BLaER1 (cell line): ENCODE results near the gene TMC2.
A peak's percentile ranks its signal among the peaks of the same experiment; 100 is the strongest.

Source experiments
- H3K27ac ChIP-seq: shearing (Covaris generic); formaldehyde crosslinking; 2 replicates; pipeline ENCODE4 v1.8.1; 2022
- H3K27me3 ChIP-seq: shearing (Covaris generic); formaldehyde crosslinking; 2 replicates; pipeline ENCODE4 v1.8.1; 2022
- H3K36me3 ChIP-seq: shearing (Covaris generic); formaldehyde crosslinking; 2 replicates; pipeline ENCODE4 v1.8.1; 2022
- H3K4me1 ChIP-seq: shearing (Covaris generic); formaldehyde crosslinking; 2 replicates; pipeline ENCODE4 v1.8.1; 2022
- H3K4me2 ChIP-seq: shearing (Covaris generic); formaldehyde crosslinking; 2 replicates; pipeline ENCODE4 v1.8.1; 2022
- H3K4me3 ChIP-seq: shearing (Covaris generic); formaldehyde crosslinking; 2 replicates; pipeline ENCODE4 v1.8.1; 2022
- H3K9ac ChIP-seq: shearing (Covaris generic); formaldehyde crosslinking; 2 replicates; pipeline ENCODE4 v1.8.1; 2022
- H3K9me3 ChIP-seq: shearing (Covaris generic); formaldehyde crosslinking; 2 replicates; pipeline ENCODE4 v1.8.1; 2022
- H4K20me1 ChIP-seq: shearing (Covaris generic); formaldehyde crosslinking; 2 replicates; pipeline ENCODE4 v1.8.1; 2022
- Cebpa-rat ChIP-seq: shearing (Covaris generic); IDR thresholded peaks from 2 replicates; pipeline ENCODE4 v1.8.1; 2022

Gene TMC2

GRCh38 chr20:2643708-2644107 lies 107.3 kb downstream of the TMC2 start:
- Histone ChIP-seq H3K4me2 (no peak overlapping the region), H3K27ac (no peak overlapping the region), H3K4me1 (no peaks in the 10 kb centered on the region), H3K9me3 (no peaks in the 10 kb centered on the region), H3K9ac (no peak overlapping the region), H3K36me3 (peaks cover 10% of the 10 kb centered on the region), H3K27me3 (no peaks in the 10 kb centered on the region), H4K20me1 (no peaks in the 10 kb centered on the region), H3K4me3 (no peak overlapping the region)
- no peak for TF ChIP-seq Cebpa-rat

- H3K27me3 ChIP-seq, result no peaks in the 10 kb centered on the region
- peaks cover 41% of the 10 kb centered on the region for H3K36me3 ChIP-seq
- peaks cover 44% of the 10 kb centered on the region for H4K20me1 ChIP-seq
- no peaks in the 10 kb centered on the region for H3K9me3 ChIP-seq
- H3K4me1 ChIP-seq, result peaks cover 43% of the 10 kb centered on the region
- peak within 1 kb of the TSS; percentile 96 for H3K4me2 ChIP-seq
- TF ChIP-seq Cebpa-rat, result no peak
- H3K4me3 ChIP-seq, result peak within 1 kb of the TSS; percentile 99
- peak within 1 kb of the TSS; percentile 99 for H3K27ac ChIP-seq
- H3K9ac ChIP-seq, result peak within 1 kb of the TSS; percentile 99
Measured at GRCh38 chr20:2651772-2652723, 115.7 kb downstream of the TMC2 start, which contains the start of gene NOP56. Gene NOP56 (plus strand): TSS chr20:2652632. CDS start chr20:2652661, 29 bp downstream.

DNA sequence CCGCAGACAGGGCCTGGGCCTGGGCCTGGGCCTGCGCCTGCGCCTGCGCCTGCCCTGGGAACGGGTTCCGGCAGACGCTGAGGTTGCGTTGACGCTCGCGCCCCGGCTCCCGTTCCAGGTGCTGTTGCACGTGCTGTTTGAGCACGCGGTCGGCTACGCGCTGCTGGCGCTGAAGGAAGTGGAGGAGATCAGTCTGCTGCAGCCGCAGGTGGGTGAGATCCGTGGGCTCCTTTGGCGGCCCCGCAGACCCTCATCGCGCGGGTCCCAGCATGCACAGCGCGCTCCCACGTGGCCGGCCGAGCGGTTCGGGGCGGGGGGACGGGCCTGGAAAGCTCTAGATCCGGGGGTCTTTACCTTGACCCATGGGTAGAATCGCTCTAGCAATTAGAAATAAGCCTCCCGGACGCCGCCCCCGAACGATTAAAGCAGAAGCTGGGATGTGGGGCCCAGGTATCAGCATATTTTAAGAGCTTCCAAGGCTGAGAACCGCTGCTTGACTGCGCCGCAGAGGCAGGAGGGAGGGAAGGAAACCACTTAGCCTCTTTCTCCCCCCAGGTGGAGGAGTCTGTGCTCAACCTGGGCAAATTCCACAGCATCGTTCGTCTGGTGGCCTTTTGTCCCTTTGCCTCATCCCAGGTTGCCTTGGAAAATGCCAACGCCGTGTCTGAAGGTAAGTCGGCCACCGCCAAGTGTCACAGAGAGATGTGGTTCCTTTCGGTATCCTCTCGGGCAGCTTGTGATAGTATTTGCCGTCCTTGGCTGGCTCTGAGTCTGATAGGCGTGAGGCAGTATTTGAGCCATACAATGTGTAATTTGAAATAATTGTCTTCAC lies 116.6 kb downstream of the TMC2 start:
- Histone ChIP-seq H3K9ac (peak overlapping the region; percentile 99), H4K20me1 (peaks cover 53% of the 10 kb centered on the region), H3K27me3 (no peaks in the 10 kb centered on the region), H3K4me1 (peaks cover 52% of the 10 kb centered on the region), H3K36me3 (peaks cover 50% of the 10 kb centered on the region), H3K9me3 (no peaks in the 10 kb centered on the region), H3K27ac (peak overlapping the region; percentile 99), H3K4me2 (peak overlapping the region; percentile 96), H3K4me3 (peak overlapping the region; percentile 99)
- no peak for TF ChIP-seq Cebpa-rat

DNA sequence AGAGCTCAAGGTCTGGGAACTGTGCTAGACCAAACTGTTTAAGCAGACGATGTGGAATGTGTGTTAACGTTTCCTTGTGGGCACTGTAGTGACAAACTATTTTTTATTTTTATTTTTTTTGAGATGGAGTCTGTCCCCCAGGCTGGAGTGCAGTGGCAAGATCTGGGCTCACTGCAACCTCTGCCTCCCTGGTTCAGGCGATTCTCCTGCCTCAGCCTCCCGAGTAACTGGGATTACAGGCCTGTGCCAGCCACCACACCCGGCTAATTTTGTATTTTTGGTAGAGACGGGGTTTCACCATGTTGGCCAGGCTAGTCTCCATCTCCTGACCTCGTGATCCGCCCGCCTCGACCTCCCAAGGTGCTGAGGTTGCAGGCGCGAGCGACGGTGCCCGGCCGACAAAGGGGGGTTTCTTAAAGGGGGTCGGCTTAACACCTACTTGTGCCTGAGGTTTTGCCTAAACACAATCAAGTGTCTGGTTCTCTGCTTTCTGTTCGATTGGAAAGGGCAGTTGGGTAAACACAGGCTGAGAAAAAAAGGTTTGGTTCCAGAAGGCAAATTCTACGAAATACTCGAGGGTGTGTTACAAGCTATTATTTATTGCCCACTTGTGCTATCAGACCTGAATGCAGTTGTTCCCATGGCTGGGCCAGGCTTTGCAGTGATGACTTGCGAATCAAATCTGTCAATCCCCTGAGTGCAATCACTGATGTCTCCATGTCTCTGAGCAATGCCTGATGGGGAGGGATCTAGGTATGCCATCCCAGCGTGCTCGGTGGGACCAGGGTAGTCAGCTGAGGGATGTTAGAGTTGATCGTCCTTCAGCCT lies 117.4 kb downstream of the TMC2 start:
- no peaks in the 10 kb centered on the region for H3K27me3 ChIP-seq
- H3K9ac ChIP-seq, result peak overlapping the region; percentile 99
- peaks cover 61% of the 10 kb centered on the region for H4K20me1 ChIP-seq
- H3K36me3 ChIP-seq, result peaks cover 58% of the 10 kb centered on the region
- H3K4me1 ChIP-seq, result peaks cover 60% of the 10 kb centered on the region
- peak overlapping the region; percentile 99 for H3K27ac ChIP-seq
- TF ChIP-seq Cebpa-rat, result no peak
- H3K9me3 ChIP-seq, result no peaks in the 10 kb centered on the region
- peak overlapping the region; percentile 99 for H3K4me3 ChIP-seq
- H3K4me2 ChIP-seq, result peak overlapping the region; percentile 96

DNA sequence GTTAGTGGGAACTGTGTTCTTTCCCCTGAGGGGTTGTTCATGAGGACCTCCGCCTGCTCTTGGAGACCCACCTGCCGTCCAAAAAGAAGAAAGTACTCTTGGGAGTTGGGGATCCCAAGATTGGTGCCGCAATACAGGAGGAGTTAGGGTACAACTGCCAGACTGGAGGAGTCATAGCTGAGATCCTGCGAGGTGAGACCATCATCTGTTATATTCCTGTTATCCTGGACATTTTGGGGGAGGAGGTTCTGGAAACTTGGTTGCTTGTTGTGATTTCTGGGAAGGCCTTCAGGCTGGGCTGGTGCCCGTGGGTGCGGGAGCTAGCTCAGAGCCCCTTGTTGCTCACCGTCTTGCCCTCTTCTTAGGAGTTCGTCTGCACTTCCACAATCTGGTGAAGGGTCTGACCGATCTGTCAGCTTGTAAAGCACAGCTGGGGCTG lies 118.0 kb downstream of the TMC2 start:
- peaks cover 64% of the 10 kb centered on the region for H3K36me3 ChIP-seq
- no peaks in the 10 kb centered on the region for H3K9me3 ChIP-seq
- H3K4me1 ChIP-seq, result peaks cover 60% of the 10 kb centered on the region
- H4K20me1 ChIP-seq, result peaks cover 68% of the 10 kb centered on the region
- H3K9ac ChIP-seq, result peak overlapping the region; percentile 99
- 0 out of 2 replicates have a peak overlapping the region, but pooled peaks have one; percentile 99 for H3K27ac ChIP-seq
- peak overlapping the region; percentile 99 for H3K4me3 ChIP-seq
- no peak for TF ChIP-seq Cebpa-rat
- no peaks in the 10 kb centered on the region for H3K27me3 ChIP-seq
- H3K4me2 ChIP-seq, result peak overlapping the region; percentile 96

- no peaks in the 10 kb centered on the region for H3K27me3 ChIP-seq
- TF ChIP-seq Cebpa-rat, result no peak
- no peaks in the 10 kb centered on the region for H3K9me3 ChIP-seq
- peaks cover 60% of the 10 kb centered on the region for H3K4me1 ChIP-seq
- H3K36me3 ChIP-seq, result peaks cover 69% of the 10 kb centered on the region
- H4K20me1 ChIP-seq, result peaks cover 72% of the 10 kb centered on the region
- peak overlapping the region; percentile 96 for H3K4me2 ChIP-seq
- H3K4me3 ChIP-seq, result peak overlapping the region; percentile 99
- no peak overlapping the region for H3K27ac ChIP-seq
- H3K9ac ChIP-seq, result peak overlapping the region; percentile 99; the same call in 1 of the 2 replicates
Measured at GRCh38 chr20:2654831-2655230, 118.5 kb downstream of the TMC2 start.

- Histone ChIP-seq H3K4me3 (no peak overlapping the region), H3K9ac (peak overlapping the region; percentile 99; the same call in 1 of the 2 replicates), H3K36me3 (peaks cover 76% of the 10 kb centered on the region), H3K9me3 (no peaks in the 10 kb centered on the region), H3K4me2 (peak overlapping the region; percentile 96), H3K4me1 (peaks cover 59% of the 10 kb centered on the region), H3K27me3 (no peaks in the 10 kb centered on the region), H3K27ac (no peak overlapping the region), H4K20me1 (peaks cover 79% of the 10 kb centered on the region)
- TF ChIP-seq Cebpa-rat, result no peak
Measured at GRCh38 chr20:2655331-2656116, 119.2 kb downstream of the TMC2 start.

DNA sequence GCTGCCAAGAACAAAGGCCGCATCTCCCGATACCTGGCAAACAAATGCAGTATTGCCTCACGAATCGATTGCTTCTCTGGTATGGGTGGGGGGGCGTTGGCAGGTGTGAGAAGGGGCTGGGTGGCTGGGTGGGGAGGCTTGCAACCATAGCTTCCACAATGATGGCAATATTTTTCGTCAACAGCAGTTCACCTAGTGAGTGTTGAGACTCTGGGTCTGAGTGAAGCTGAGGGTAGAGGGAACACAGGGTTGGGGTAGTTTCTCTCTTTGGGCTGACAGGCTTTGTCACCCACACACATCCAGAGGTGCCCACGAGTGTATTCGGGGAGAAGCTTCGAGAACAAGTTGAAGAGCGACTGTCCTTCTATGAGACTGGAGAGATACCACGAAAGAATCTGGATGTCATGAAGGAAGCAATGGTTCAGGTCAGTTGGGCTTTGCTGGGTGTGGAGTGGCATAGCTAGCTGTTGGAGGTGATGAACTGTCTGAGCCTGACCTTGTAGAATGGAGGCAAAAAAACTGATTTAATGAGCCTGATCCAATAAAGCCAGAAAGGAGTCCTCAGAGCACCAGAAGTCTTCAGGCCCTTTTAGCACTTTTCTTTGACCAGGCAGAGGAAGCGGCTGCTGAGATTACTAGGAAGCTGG lies 120.2 kb downstream of the TMC2 start:
- Histone ChIP-seq H3K36me3 (peaks cover 86% of the 10 kb centered on the region), H3K27ac (no peak overlapping the region), H3K9ac (no peak overlapping the region), H3K4me1 (peaks cover 51% of the 10 kb centered on the region), H3K9me3 (no peaks in the 10 kb centered on the region), H3K4me3 (no peak overlapping the region), H3K4me2 (peak overlapping the region; percentile 96; the same call in 1 of the 2 replicates), H4K20me1 (peaks cover 85% of the 10 kb centered on the region), H3K27me3 (no peaks in the 10 kb centered on the region)
- TF ChIP-seq Cebpa-rat, result no peak
